ENCODE measurements around the gene MYL11. TPM values are rescaled to one million over a fixed set of nuclear protein-coding genes. Genes with fewer than 3 reads are reported as not detected.

Gene MYL11
- total RNA-seq, 1 donor from 2014 or later = not detected

DNA sequence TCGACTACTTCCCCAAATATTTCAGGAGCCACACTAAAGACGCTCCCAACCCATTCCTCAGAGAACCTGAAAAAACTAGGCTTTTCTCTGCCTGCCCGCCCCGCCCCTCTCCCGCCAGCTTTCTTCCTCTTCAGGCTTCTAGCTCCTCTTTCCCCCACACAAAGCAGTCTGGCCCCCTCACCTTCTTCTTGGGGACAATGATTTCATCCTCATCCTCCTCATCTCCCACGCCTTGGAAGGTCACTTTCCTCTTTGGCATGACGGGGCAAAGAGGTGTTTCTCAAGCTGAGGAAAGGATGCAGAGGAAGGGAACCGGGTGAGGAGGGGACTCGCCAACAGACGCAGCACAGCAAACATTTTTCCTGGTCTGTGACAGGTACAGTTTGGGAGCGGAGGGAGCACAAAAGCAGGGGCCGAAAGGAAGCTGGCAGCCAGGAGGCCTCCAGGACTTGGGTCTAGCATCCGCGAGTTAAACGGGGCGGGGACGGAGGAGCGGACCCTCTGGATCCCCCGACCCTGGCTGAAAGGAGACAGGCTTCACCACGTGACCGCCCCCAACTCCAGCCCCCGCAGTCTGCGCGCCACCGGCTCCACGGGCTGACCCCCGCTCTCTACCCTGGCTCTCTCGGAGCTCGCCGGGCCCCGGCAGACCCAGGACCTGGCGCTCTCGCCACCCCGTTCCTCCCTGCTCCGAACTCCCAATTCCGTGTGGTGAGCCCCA, 20.0 kb upstream of the MYL11 start:
- peak; percentile 13 for DNase-seq (ENCODE audit: low spot score)

DNA sequence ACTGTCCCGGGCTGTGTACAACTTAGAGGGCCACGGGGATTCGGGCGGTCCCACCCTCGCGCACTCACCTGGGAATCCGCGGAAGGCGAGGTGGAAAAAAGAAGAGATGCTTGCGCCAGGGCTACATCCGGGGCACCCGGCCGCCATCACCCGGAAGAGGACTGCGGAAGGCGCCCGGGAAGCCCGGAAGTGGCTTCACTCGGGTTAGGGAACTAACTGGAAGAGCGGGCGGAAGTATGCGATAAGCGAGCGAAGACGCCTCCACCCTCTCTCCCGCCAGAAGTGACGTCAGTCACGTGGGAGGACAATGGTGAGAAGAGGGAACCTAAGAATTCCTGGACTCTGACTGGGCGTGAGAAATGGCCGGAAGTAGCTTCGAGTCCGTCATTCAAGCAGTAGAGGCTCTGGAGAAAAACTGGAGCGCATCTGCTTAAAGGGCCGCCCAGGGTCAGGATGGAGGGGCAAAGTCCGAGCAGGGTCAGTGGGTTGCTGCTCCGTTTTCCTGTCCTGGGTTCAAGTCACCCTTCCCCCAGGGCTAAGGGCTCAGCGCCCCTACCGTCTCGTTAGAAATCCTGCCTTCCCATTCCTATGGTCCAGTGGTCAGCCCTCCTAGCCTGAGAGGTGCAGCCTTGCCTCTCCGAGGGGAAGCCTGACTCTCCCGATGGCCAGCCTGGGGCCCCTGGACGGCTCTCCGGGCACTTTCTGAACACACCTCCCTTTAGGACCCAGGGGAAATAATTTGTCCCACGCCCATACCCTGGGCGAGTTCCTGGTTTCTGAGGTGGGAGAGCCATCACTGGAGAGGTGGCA, 19.3 kb upstream of the MYL11 start, which contains the start of gene CD2BP2:
Gene CD2BP2, minus strand, starts transcription at position 165 of the 810 bp plus-strand sequence. CDS start 627 bp downstream, outside the sequence.
- peak; percentile 100 for DNase-seq (ENCODE audit: low spot score)

DNA sequence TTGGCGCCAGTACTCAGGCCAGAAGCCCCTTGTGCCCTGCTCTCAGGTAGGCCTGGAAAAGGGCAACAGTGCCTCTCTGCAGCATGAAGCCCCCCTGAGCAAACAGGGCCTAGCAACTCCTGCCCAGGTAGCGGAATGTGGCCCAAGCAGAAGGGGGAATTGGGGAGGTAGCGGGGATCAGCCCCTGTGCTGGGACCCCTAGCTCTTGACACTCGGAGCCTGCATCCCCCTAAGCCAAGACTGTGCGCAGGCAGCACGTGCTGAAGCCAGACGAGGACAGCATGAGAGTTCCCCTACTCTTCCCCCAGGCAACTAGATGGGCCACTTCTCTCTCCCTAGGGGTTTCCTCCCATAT, 18.7 kb upstream of the MYL11 start:
- DNase-seq (ENCODE audit: low spot score) = no peak

DNA sequence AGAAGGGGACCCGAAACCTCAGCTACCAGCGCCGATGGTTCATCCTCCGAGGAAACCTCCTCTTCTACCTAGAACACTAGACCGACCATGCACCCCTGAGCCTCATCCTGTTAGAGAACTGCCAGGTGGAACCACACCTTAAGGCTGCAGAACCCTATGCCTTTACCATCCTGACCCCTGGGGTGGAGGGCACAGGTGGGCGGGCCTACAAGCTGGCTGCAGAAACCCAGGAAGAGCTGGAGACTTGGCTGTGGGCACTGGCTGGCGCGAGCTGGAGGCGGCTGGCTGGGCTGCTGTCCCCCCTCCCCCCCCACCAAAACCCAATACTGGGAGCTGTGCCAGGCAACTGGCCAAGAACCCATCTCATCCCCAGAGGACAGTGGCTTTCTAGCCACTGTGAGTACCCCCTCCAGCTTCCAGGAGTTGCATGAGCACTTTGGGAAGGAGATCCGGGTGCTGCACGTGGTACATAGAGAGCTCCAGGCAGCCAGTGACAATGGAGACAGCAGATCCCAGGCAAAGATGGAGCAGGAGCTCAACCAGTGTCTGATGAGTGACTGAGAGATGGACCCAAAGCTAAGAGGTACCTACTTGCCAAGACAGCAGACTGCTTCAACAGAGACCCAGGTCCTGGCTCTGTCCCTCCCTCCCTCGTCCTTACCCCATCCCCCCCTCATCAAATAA, 18.1 kb upstream of the MYL11 start:
- no peak for DNase-seq (ENCODE audit: low spot score)

DNA sequence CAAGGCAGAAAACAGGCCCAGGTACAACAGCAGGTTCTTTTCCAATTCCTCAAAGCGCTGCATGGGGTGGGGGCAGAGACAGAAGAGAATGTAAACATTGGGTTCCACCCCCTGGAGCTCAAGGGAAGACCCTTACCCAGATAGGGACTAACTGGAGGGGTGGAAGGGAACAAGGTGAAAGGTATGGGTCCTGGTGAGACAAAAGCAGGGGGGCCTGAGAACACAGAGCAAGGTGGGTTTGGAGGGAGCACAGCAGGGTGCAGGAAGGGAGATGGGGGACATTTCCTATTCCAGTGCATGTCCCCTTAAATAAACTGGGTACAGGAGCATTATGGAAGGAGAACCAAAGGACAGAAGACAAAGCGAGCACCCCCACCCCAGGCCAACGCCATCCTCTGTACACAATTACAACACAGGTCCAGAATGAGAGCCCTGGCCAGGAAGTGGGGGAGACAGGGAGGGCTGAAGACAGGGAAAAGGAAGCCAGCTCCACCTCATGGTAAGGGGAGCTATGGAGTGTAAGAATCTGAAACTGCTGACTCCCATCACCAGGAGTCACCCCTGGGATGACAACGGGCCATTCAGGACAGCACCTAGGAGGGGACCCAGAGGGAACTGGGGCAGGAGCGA, 17.4 kb upstream of the MYL11 start:
- no peak for DNase-seq (ENCODE audit: low spot score)

DNA sequence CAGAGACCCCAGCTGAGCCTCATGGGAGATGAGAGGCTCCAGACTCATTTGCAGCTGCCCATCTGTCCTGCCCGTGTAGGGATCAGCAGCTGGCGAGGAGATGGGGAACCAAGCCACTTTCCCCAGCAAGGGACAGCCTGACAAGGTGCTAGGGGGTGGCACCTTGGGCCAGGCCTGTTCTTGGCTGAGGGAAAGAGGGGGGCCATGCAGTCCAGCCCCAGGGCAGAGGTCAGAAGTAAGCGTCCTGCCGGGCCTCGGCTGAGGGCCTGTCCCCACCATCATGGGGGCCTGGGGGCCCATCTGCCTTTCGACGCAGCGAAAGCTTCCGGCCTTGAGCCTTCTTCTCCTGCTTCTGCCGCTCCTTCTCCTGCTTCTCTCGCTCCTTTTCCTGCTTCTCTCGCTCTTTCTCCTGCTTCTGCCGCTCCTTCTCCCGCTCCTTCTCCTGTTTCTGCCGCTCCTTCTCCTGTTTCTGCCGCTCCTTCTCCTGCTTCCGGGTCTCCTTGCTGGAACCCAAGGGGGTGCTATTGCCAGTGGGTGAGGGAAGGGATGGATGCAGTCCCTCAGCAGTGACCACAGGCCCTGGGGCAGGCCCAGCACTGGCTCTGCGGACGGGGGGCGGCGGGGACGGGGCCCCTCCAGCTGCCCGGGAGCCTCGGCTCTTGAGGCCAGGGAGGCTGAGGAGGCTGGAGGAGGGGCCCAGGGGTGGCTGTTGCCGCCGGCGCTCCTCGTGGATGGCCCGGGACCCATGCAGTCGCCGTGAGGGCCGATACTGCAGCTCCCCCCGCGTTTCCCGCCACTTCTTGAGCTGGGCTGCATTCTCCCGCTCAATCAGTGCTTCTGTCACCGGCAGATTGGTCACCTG, 16.7 kb upstream of the MYL11 start:
- DNase-seq (ENCODE audit: low spot score) = no peak

DNA sequence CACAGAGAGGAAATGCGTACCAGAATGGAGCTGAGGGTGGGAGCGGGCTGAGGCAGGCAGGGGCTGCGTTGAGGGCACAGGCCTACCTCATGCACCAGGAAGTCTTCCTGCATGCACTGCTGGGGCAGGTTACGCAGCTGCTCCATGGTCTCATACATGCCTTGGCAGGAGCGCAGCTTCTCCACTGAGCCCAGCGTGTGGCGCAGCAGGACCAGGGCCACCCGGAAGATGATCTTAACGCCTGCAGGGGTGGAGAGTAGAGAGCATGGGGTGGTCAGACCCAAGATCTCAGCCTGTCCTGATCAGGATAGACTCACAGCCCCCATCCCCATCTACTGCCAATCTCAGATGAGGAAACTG, 16.0 kb upstream of the MYL11 start:
- DNase-seq (ENCODE audit: low spot score) = no peak

DNA sequence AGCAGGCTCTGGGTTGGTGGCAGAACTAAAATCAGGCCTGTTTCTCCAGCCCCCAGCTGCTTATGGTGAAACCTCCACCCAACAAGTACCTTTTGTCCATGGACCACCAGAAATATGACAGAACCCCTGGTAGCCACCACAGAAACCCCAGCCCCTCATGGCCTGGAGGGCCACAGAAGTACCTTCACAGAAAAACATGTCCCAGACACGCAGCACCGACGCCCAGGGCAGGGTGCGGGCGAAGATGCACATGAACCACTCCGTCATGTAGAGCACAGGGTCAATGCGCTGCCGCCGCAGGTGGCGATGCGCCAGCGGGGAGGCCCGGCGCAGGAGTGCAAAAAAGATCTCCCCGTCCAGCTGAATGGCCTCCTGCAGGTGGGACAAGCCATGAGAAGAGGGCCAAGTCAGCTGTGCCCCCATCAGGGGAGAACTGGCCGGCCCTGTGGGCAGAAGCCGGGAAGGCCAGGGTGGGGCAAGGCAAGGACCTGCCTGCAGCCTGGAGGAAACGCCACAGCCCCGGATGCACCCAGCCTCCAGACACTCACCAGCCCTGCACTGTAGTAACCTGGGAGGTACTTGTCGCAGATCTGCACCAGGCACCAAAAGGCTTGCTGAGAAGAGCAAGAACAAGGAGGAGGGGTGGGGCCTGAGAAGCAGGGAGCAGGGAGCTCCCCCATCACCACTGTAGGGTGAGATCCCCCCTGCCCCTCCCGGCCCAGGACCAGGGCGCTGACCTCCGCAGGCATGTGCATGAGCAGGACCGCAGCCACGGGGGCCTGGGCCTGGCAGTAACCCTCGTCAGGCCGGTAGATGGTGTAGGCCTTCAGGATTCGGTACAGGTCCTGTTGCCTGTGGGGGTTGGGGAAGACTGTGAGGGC, 15.4 kb upstream of the MYL11 start:
- DNase-seq (ENCODE audit: low spot score) = no peak

DNA sequence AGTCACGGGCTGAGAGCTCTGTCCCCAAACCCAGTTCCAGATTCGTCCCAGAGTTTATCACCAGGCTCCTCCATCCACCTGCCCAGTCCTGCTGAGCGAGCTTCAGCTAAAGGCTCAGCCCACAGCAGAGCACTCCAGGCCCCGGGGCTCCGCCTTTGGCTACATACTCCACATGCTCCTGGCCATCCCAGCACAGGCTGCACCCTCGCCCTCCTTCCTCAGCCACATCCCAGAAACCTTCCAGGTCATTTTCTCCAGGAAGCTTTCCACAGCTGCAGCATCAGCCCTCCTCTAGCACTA, 14.8 kb upstream of the MYL11 start:
- no peak for DNase-seq (ENCODE audit: low spot score)

DNA sequence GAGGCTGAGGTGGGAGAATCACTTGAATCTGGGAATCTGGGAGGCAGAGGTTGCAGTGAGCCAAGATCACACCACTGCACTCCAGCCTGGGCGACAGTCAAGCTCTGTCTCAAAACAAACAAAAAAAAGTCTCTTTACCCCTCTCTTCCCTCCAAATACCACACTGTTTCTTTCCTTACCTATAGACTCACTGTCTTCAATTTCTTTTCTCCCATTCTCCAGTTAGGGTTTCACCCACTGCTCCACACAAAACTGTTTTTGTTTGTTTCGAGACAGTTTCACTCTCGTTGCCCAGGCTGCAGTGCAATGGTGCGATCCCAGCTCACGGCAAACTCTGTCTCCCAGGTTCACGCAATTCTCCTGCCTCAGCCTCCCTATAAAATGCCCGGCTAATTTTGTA, 13.4 kb upstream of the MYL11 start:
- DNase-seq (ENCODE audit: low spot score) = no peak

DNA sequence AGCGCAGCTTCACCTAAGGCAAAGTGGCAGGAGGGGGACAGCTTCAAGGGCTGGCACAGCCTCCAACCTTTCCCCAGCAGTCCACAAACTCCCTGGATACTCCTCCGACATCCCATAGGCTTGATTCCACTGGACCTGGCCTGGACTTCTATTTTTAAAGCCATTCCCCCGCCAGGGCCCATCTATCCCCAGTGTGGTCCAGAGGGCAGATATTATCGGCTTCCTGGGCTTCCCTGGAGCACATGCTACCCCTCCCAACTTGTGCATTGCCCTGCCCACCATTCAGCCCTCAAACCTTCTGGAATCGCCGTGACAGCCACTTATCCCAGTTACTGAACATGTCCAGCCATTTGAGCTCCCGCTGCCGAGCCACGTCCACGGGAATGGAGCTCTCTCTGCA, 9.4 kb upstream of the MYL11 start:
- DNase-seq (ENCODE audit: low spot score) = no peak

DNA sequence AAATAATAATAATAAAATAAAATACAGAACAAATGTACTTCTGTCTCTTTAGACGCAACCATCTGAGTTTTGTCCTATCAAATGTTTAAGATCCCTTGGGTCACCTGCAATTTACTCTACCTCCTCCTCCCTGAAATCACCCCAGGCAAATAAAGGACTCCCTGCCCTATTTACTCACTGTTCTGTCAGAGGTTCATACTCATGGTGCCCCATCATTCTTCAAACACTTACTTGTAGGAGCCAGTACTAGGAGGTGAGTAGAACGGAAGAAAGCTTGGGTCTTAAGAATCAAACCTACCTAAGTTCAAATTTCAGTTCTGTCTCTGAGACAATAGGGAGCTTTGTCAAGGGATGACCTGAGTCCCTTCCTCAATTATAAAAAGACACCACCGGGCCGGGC, 8.1 kb upstream of the MYL11 start:
- DNase-seq (ENCODE audit: low spot score) = no peak

DNA sequence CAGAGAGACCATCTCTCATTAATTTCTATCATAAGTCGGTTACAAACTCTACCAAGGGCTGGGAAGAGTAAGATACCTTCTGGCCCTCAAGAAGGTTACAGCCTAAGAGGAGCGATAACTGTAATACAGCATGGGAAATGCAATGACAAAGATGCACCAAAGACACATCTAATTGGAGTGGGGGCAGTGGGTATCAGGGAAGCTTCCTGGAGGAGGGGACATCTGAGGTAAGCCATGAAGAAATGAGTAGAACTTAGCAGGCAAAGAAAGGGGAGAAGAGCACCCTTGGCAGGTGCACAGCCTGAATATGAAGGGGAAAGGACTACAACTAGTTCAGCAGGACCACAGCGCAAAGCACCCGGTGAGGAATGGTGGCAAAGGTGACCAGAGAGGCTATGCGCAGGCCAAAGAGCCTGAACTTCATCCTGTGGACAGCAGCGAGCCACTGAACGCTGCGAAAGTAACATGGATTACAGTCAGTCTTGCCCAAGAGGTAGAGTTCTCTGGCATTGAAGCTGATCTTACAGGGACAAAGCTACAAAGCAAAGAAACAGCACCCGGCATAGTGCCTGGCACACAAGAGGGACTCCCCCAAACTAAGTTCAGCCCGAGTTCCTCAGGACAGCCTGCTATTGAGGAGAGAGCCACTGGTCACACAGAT, 7.1 kb upstream of the MYL11 start:
- DNase-seq (ENCODE audit: low spot score) = no peak

DNA sequence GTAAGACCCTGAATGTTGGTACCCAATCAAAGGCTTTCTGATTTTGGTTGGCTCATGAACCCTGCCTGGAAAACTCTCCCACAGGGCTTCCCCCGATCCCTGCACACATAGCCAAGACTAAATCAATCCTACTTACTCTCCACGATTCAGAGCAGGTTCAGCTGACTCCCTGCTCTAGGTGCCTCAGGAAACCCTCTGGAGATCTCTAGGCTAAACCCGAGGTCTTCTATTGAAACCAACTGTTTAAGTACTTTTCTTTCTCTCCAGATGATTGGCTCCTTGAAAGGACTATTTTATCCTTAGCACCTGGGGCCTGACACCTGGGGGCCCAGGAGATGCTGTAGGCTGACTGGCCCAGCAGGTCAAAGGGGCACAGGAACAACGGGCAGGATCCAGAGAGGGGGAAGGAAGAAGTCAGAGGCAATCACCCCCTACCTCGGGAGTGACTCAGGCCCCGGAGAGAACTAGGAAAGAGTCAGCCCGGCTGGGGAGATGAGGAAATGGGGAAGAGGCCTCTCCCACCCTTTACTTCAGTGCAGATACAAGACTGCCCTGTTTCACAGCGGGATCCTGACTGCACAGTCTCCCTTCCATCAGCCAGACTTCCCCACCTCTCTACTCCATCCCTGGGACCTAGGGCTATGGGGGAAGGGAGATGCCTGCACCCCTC, 6.3 kb upstream of the MYL11 start:
- peak; percentile 40 for DNase-seq (ENCODE audit: low spot score)

DNA sequence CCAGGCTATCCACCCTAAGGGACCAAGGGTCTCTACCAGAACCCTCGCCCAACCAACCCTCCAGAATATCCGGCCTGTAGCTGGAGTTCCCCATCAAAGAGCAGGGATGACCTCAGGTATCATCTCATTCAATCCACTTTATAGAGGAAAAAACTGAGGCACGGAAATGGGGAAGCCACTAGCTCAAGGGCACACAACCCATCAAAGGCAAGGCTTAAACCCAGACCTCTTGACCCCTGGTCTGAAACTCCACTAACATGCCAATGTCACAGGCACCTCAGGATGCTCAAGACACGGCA, 5.9 kb upstream of the MYL11 start:
- no peak for DNase-seq (ENCODE audit: low spot score)

DNA sequence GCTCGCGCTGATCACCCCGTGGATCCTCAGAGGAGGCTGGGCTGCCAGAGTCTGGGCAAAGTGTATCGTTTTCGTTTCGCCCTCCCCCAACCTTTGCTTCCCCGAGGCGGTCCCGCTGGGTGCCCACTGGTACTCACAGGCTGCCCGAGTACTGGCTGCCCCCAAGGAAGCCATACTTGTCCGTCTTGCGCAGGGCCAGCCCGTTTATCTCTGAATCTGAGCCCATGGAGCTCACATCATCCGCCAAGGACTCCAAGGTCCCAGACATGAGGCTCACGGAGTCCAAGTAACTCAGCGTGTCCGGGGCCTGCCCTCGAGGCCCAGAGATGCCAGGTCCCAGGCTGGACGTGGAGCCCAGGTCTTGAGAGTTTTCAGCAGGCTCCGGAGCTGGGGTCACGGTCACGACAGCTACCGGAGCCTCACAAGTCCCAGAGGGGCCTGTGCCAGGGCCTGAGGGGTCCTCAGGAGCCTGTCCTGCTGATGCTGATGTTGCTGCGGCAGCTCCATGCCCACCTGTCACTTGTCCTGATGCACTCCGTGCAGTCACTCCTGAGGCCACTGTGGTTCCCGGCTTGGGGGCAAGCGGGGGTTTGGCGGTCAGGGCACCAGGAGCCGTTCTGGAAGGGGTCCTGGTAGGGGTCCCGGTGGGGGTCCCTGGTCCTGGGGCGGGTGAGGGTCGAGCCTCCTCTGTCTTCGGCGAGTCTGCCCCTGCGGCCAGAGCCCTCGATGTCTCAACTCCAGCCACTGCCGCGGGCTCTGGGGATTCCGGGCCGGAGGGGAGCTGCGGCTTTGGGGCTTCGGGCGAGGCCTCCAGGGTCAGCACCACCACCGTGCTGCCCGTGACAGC, 5.3 kb upstream of the MYL11 start:
- DNase-seq (ENCODE audit: low spot score) = peak; percentile 22

DNA sequence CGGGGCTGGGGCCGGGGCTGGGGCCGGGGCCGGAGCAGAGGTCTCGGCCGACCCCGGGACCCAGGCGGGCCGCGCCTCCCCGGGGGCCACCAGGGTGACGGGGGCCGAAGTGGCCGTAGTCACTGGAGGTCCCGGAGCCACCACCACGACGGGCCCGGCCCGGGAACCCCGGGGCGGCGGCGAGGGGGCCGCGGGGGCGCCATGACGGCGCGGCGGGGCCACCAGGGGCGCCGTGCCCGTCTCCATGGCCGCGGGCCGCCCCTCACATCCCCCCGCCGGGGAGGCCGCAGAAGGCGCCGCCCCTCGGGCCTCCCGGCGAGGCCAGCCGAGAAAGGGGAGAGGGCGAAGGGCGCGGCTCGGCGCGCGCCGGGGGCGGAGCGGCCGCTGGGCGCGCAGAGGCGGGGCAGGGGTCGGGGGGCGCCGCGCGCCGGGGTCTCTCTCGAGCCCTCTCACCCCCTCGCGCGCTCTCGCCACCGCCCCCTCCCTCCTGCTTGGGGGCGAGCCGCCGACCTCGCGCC, 4.6 kb upstream of the MYL11 start:
- DNase-seq (ENCODE audit: low spot score) = no peak

All from umbilical cord (tissue), 2 donors.